Measurements from ENCODE around the gene ZNF454. TPM values are rescaled to one million over a fixed set of nuclear protein-coding genes. Genes with fewer than 3 reads are reported as not detected.

The ZNF454 gene
- total and polyA plus RNA-seq, 8 donors = 0.45 to 46.7 (median 0.87) TPM; not detected in 1

- intact Hi-C loops (cut with DNase I; ENCODE audit: low total_unique reads) = no loop called here
- H3K4me1 ChIP-seq = peaks cover 0 to 6% (median 2%) of the 10 kb centered on the region in 4 donors
Observed at GRCh38 chr5:178998441-178998840, 57.4 kb downstream of the ZNF454 start.

DNA sequence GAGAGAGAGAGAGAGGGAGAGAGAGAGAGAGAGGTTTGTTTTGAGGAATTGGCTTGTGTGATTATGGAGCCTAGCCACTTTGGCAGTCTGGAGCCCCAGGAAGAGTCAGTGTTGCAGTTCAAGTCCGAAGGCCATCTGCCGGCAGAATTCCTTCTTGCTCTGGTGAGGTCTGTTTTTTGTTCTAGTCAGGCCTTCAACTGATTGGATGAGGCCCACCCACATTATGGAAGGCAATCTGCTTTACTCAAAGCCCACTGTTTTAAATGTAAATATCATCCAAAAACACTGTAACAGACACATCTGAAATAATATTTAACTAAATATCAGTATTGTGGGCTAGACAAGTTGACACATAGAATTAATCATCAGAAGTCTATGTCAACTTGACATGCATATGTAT is 65.6 kb downstream of the ZNF454 start:
- TF ChIP-seq POLR2AphosphoS5 (IDR thresholded peaks at IDR 0.05) (no peak), EP300 (IDR thresholded peaks at IDR 0.05) (no peak)
- TF ChIP-seq, protein P1, sequence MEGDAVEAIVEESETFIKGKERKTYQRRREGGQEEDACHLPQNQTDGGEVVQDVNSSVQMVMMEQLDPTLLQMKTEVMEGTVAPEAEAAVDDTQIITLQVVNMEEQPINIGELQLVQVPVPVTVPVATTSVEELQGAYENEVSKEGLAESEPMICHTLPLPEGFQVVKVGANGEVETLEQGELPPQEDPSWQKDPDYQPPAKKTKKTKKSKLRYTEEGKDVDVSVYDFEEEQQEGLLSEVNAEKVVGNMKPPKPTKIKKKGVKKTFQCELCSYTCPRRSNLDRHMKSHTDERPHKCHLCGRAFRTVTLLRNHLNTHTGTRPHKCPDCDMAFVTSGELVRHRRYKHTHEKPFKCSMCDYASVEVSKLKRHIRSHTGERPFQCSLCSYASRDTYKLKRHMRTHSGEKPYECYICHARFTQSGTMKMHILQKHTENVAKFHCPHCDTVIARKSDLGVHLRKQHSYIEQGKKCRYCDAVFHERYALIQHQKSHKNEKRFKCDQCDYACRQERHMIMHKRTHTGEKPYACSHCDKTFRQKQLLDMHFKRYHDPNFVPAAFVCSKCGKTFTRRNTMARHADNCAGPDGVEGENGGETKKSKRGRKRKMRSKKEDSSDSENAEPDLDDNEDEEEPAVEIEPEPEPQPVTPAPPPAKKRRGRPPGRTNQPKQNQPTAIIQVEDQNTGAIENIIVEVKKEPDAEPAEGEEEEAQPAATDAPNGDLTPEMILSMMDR (IDR thresholded peaks at IDR 0.05) = no peak
- H3K9me3 ChIP-seq = peaks cover 0 to 41% (median 31%) of the 10 kb centered on the region in 4 donors
- no peak overlapping the region for H3K4me3 ChIP-seq
- no peak overlapping the region for H3K27ac ChIP-seq
- H3K4me1 ChIP-seq = no peaks in the 10 kb centered on the region
- no peak for DNase-seq
- H3K27me3 ChIP-seq = no peaks in the 10 kb centered on the region
- H3K36me3 ChIP-seq = no peaks in the 10 kb centered on the region
- intact Hi-C loops (cut with DNase I; ENCODE audit: low total_unique reads) = no loop called here
- 74 to 94% (median 86%) methylated on average over 2 of the region's 2 CpGs for WGBS, 5 donors

More at GRCh38 chr5:178998441-178998840, 57.4 kb downstream of the ZNF454 start:
- peaks cover 0 to 38% (median 26%) of the 10 kb centered on the region in 3 donors for H3K27me3 ChIP-seq
- H3K4me3 ChIP-seq = no peak overlapping the region
- H3K36me3 ChIP-seq = no peaks in the 10 kb centered on the region
- DNase-seq = no peak
- 90 to 95% (median 94%) methylated on average over 13 of the region's 13 CpGs for WGBS, 5 donors
- TF ChIP-seq POLR2AphosphoS5 (IDR thresholded peaks at IDR 0.05) = no peak
- TF ChIP-seq, protein P1 (IDR thresholded peaks at IDR 0.05) = no peak
- no peak for TF ChIP-seq POLR2A (IDR thresholded peaks at IDR 0.05)
- TF ChIP-seq EP300 (IDR thresholded peaks at IDR 0.05) = no peak
- peaks cover 0 to 51% (median 32%) of the 10 kb centered on the region in 4 donors for H3K9me3 ChIP-seq
- H3K27ac ChIP-seq = no peak overlapping the region

DNA sequence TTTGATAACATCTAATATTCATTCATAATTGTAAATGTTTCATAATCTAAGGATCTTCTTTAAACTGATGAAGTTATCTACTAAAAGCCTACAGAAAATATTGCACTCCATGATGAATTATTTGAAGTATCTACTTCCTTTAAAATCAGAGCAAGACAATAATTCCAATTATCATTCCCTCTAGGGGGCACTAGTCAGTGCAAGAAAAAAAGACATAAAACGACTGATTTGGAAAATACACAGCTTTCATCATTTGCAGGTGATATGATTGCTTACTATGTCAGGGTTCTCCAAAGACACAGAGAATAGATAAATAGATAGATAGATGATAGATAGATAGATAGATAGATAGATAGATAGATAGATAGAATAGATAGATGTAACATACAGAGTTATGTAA is 67.7 kb downstream of the ZNF454 start:
- Histone ChIP-seq H3K9me3 (peaks cover 0 to 53% (median 32%) of the 10 kb centered on the region in 4 donors), H3K36me3 (no peaks in the 10 kb centered on the region)
- DNase-seq = no peak

More for the DNA sequence above, 67.7 kb downstream of the ZNF454 start:
- intact Hi-C loops (cut with DNase I; ENCODE audit: low total_unique reads) = no loop called here
- WGBS, 5 donors = 12 to 29% (median 21%) methylated on average over 1 of the region's 1 CpG
- Histone ChIP-seq H3K4me3 (no peak overlapping the region), H3K4me1 (no peaks in the 10 kb centered on the region), H3K27me3 (no peaks in the 10 kb centered on the region), H3K27ac (no peak overlapping the region)
- TF ChIP-seq EP300 (IDR thresholded peaks at IDR 0.05) = no peak
- TF ChIP-seq, protein P1 (IDR thresholded peaks at IDR 0.05) = no peak

Other genes starting within 250 kb of the ZNF454 start
- 10 to 100 TPM in 1 of 5 donors, 1 to 10 TPM in 4; 7.0 to 12.2 (median 7.6) TPM for gene ZNF354A, start 210.5 kb upstream of the ZNF454 start, total RNA-seq
- 10 to 100 TPM in 1 of 3 donors, 1 to 10 TPM in 2; 4.9 to 10.0 (median 6.6) TPM for gene ZNF354A, start 210.5 kb upstream of the ZNF454 start, polyA plus RNA-seq
- 10 to 100 TPM in 4 of 5 donors, 1 to 10 TPM in 1; 7.5 to 39.7 (median 23.3) TPM for gene ZNF354B, start 81.2 kb upstream of the ZNF454 start, total RNA-seq
- gene ZNF354B, start 81.2 kb upstream of the ZNF454 start, polyA plus RNA-seq = 10 to 100 TPM in 1 of 3 donors, 1 to 10 TPM in 2; 2.1 to 10.4 (median 2.7) TPM
- 100 to 1,000 TPM in 1 of 5 donors, 1 to 10 TPM in 3, under 1 TPM in 1; 0.87 to 128 (median 1.4) TPM for gene ZFP2, start 45.3 kb upstream of the ZNF454 start, total RNA-seq
- 1 to 10 TPM in 2 of 3 donors, under 1 TPM in 1; 1.00 to 1.5 (median 1.2) TPM for gene ZFP2, start 45.3 kb upstream of the ZNF454 start, polyA plus RNA-seq
- not detected for gene GRM6, start 54.1 kb downstream of the ZNF454 start, total RNA-seq
- not detected for gene GRM6, start 54.1 kb downstream of the ZNF454 start, polyA plus RNA-seq
- gene ZNF879, start 82.6 kb downstream of the ZNF454 start, total RNA-seq = 10 to 100 TPM in 1 of 5 donors, 1 to 10 TPM in 4; 1.8 to 18.7 (median 6.4) TPM
- gene ZNF879, start 82.6 kb downstream of the ZNF454 start, polyA plus RNA-seq = 1 to 10 TPM in 1 of 3 donors, under 1 TPM in 2; 0.76 to 1.9 (median 0.81) TPM
- 10 to 100 TPM in 2 of 5 donors, 1 to 10 TPM in 2, not detected in 1; 1.3 to 13.6 (median 7.7) TPM for gene ZNF354C, start 119.2 kb downstream of the ZNF454 start, total RNA-seq
- 1 to 10 TPM in 2 of 3 donors, under 1 TPM in 1; 0.92 to 1.2 (median 1.1) TPM for gene ZNF354C, start 119.2 kb downstream of the ZNF454 start, polyA plus RNA-seq

All from stomach (tissue), 9 donors.